Mammary epithelial cell (primary cell): ENCODE data around the gene TXNRD2.

Source experiments
- CTCF ChIP-seq, 2 donors: IDR thresholded peaks in 1 of 2; conservative IDR thresholded peaks in 1 of 2; 2 replicates each; pipeline ENCODE4 v1.5.1; 2011 to 2012; ENCODE audit warnings: inconsistent platforms in 2 of 2, low read length in 2 of 2, mild to moderate bottlenecking in 2 of 2, control low read depth in 1 of 2, low read depth in 1 of 2; ENCODE audit not compliant: insufficient read depth in 1 of 2; ENCODE audit errors: extremely low read depth in 1 of 2
- EZH2 ChIP-seq: IDR thresholded peaks from 2 replicates; pipeline ENCODE4 v1.6.1; 2012; ENCODE audit warnings: low read length, inconsistent platforms, borderline replicate concordance

GRCh38 chr22:19967850-19968449 is 26.3 kb upstream of the TXNRD2 start:
- no peak for TF ChIP-seq CTCF (conservative IDR thresholded peaks at IDR 0.05 in 1 of 2, IDR thresholded peaks at IDR 0.05 in 1 of 2; ENCODE audit: extremely low read depth in 1 of 2, insufficient read depth in 1 of 2, low read depth in 1 of 2, low read length in 2 of 2)
- TF ChIP-seq EZH2, result no peak
